Measurements from ENCODE around the gene MDFI. TPM values are rescaled to one million over a fixed set of nuclear protein-coding genes. Genes with fewer than 3 reads are reported as not detected.

Gene MDFI, protein sequence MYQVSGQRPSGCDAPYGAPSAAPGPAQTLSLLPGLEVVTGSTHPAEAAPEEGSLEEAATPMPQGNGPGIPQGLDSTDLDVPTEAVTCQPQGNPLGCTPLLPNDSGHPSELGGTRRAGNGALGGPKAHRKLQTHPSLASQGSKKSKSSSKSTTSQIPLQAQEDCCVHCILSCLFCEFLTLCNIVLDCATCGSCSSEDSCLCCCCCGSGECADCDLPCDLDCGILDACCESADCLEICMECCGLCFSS
- polyA plus RNA-seq (2013, experiment 1 of 2; ENCODE audit: insufficient read length), result 41.4 TPM
- 43.3 TPM for polyA plus RNA-seq (2013, experiment 2 of 2; ENCODE audit: insufficient read length)

DNA sequence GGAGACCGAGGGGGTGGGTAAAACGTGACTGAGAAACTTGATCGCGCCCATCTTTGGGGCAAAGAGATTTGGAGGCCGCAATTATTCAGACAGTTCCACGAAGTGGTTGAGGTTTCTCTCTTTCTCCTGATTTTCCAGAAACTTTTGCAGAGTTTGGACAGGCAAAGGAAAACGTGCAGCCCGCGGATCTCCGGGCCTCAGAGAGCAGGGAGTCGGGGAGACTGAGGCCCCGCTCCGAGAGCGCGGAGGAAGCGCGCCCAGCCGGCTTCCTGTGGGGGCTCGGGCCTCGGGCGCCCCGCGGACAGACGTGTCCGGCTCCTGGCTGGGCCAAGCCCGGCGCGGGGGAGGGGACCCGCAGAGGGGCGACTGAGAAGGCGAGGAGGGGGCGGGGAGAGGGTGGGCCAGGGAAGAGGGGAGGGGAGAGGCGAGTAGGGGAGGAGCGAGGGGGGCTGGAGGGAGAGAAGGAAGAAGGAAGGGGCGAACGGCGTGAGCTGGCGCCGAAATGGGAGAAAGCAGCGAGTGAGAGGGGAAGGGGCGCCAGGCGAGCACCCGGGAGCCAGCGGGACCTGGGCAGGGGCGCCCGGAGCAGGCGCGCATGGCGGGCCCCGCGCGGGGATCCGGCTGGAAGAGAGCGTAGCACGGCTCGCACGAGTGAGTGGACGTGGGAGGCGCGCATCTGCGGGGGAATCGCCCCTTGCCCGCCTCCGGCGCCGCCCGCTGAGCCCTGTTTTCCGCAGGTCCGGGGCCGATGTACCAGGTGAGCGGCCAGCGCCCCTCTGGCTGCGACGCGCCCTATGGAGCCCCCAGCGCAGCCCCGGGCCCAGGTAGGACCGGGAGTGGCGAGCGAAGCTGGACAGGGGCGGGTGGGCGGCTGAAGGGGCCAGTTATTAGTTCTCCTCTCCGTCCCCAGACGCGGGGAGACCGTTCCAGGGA lies at the start of gene MDFI:
Gene MDFI (plus strand): TSS at position 467 of the 933 bp plus-strand sequence. CDS start 282 bp downstream, at position 749.
- DNase-seq, result peak; percentile 66

DNA sequence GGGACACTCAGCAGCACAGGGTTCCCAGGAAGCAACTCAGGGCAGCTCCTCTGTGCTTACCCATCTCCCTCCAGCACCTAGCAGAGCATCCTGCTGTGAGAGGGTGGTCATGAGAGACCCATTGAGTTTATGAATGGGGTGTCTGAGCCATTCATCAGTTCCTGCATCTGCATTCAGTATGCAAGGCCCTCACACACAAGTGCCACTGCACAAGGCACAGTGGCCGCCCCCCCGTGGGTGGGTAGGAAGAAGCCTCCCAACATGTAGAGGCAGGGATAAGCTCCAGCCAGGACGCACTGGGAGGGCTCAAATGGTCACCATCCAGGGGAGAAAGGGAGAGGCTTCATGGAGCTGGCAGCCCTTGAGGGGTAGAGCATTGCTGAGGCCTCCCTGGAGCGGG lies 49.0 kb upstream of the MDFI start:
- no peak for DNase-seq

DNA sequence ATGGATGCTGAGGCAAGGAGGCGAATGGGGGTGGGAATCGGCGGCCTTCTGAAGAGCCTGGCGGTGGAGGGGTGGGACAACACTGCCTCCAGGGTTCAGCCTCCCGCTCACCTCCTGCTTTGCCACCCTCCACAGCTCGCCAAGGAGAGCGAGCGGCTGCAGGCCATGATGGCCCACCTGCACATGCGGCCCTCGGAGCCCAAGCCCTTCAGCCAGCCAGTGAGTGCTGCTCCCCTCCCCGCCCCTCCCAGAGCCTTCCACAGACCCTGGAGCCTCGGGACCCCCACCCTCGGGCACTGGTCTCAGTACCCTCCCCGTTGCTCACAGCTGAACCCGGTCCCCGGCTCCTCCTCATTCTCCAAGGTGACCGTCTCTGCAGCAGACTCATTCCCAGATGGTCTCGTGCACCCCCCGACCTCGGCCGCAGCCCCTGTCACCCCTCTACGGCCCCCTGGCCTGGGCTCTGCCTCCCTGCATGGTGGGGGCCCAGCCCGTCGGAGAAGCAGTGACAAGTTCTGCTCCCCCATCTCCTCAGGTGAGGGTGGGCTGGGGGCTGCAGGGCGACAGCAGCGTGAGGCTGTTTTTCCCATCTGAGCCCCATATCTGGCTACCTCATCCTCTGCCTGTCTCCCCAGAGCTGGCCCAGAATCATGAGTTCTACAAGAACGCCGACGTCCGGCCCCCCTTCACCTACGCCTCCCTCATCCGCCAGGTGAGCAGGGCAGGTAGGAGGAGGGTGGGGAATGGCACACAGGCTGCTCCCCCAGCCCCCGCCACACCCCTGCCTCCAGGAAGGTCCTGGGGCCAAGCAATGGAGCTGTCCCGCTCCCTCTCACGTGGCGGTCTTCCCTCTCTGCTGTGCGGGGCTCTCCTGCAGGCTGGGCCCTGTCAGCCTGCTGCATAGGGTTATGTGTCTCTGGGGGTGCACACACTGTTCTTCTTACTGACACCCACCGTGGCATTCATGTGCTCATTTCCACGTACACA lies 48.3 kb upstream of the MDFI start:
- no peak for DNase-seq

DNA sequence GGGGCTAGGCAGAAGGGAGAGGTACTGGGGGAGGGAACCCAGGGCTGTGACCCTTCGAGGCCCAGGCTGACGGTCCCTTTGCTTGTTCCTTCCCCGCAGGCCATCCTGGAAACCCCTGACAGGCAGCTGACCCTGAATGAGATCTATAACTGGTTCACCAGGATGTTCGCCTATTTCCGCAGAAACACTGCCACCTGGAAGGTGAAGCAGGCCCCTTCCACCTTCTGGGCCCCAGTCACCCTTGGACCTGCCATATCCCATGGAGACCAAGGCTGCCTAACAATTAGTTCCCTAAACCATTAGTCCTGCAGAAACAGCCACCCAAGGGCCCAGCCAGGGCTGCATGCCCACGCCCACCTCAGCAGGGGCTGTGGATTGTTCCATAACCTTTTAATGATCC lies 47.1 kb upstream of the MDFI start:
- DNase-seq, result no peak

GRCh38 chr6:41591859-41592502 lies 46.3 kb upstream of the MDFI start:
- DNase-seq, result peak; percentile 64

GRCh38 chr6:41593406-41593805 lies 44.9 kb upstream of the MDFI start:
- DNase-seq, result no peak

DNA sequence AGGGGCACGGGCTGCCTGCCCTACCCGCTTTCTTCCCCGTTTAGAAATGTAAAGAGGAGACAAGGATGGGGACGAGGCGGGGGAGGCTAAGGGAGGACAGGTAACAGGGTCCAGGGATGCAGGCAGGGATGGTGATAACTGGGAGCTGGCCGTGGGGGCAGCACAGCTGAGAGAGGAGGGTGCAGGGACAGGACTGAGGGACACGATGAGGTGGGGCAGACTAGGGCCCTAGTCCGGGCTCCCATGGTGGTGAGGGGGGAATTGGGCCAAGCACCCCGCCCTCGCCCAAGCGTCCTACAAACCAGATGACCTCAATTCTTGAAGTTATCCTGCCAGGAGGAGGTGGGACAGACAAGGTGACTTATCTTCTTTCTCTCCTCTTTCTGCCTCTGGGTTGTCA lies 44.4 kb upstream of the MDFI start:
- no peak for DNase-seq

GRCh38 chr6:41594326-41594725 lies 43.9 kb upstream of the MDFI start:
- DNase-seq, result peak; percentile 72

DNA sequence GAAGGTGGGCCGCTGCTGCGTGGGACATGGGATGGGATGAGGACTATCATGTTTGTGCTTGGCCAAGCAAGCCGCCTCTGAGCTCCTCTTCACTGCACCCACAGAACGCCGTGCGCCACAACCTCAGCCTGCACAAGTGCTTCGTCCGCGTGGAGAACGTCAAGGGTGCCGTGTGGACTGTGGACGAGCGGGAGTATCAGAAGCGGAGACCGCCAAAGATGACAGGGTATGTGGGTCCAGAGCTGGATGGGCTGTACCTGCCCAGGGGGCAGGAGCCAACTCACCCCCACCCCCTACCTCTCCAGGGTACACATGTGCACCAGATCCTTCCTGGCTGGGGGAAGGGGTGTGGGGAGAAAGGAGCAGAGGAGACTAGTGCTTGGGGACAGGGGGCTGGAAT lies 43.5 kb upstream of the MDFI start:
- DNase-seq, result no peak

- no peak for DNase-seq
Observed at GRCh38 chr6:41595166-41595565, 43.1 kb upstream of the MDFI start.

DNA sequence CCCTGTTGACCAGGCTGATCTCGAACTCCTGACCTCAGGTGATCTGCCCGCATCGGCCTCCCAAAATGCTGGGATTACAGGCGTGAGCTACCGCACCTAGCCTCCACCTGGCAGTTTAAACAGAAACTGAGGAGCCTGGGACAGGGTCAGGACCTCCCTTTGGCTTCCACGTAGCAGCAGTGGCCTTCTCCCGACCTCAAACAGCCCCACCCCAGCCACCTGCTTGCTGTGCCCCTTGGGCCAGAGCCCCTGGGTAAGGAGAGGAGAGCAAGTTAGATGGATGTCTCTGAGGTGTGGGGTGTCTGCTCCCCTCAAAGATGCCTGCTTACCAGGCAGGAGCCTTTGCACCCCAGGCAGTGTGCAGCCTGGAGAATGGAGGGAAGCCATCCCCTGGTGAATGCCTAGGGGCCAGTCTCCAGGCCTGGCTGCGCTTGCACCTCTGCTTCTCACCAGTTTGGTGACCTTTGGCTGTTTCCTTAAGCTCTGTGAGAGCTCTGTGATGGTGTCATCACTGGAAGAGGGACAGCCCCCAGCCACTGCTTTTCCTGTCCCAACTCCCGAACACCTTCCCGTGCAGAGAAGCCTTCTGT lies 42.1 kb upstream of the MDFI start:
- DNase-seq, result no peak

GRCh38 chr6:41596807-41597206 lies 41.5 kb upstream of the MDFI start:
- no peak for DNase-seq

DNA sequence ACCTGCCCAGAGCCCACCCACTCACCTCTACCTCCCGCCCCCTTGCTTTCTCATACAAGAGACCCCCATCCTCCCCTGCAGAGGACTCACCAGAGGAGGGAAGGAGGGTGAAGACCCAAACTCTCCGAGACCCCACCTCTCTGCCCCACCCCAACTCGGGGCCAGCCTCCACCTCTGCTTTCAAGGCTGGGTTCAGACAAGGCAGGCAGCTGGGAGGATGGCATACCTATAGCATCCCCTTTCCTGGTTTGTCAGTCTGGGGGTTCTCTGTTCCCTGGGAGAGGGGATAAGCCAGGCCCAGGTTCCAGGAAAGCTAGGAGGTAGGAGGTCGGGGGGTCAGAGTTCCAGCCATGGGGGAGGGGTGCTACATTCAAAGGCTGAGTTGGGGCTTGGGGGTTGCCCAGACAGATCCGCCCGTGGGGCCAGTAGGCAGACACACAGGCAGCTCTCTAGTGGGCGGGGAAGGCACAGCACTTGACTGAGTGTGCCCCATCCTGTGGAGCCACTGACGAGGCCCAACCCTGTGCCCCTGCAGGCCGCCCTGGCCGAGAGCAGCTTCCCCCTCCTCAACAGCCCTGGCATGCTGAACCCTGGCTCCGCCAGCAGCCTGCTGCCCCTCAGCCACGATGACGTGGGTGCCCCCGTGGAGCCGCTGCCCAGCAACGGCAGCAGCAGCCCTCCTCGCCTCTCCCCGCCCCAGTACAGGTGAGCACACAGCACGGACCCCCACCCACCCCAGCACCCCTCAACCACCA lies 40.8 kb upstream of the MDFI start:
- DNase-seq, result no peak

GRCh38 chr6:41598670-41599014 lies 39.6 kb upstream of the MDFI start:
- DNase-seq, result no peak

DNA sequence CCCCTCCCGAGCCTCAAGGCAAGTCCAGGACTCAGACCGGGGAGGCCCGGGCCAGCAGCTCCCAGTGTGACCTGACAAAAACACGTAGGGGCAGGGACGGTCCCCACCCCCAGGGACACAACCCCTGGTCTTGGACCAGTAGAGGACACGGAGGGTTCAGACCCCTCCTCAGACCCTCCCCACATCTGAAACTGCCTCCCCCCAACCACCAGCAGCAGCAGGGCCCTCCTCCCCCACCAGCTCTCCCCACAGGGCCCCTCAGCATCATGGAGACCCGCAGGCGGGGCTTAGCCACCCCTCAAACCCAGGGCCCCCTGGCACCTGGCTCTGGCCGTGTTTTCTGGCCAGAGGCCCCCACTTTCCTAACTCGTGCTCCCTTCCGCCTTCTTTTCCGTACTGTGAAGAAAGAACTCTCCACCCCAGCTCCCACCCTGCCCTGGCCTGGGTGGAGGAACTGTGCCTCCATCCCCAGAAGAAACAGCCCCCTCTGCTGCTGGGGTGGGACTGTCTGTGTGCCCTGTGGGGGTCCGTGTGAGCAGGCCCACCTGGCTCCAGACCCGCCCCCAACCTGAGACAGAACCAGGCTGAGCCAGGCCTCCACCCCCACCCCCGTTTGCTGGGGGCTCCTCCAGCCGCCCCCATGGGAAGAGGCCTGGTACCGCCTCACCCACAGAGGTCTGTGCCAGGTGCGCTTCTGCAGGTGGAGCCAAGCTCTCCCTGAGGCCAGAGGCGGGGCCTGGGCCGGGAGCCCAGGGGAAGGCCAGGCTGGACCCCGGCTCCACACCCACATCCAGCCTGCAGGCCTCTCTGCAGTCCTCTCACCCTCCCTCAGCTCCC lies 39.0 kb upstream of the MDFI start:
- no peak for DNase-seq

GRCh38 chr6:41599852-41600445 lies 38.3 kb upstream of the MDFI start:
- DNase-seq, result no peak

- no peak for DNase-seq
Observed at GRCh38 chr6:41600499-41601247, 37.6 kb upstream of the MDFI start.

- no peak for DNase-seq
Observed at GRCh38 chr6:41601248-41601549, 37.1 kb upstream of the MDFI start.

DNA sequence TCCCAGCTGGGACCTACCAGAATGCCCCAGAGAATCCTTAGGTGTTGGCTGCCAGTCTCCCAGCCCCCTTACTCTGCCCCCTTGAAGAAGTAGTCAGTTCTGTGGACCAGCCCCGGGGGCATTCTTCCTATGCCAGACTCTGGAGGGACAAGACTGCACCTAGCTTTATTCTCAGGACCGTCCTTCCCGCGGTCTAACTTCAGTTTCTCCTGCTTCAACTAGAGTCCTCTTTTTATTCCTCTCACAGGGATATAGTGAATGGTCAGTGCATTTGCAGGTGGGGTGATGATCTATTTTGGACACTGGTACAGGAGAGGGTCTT lies 35.9 kb upstream of the MDFI start:
- no peak for DNase-seq

Data from fibroblast of skin of scalp (primary cell).